Activated effector memory CD4-positive, alpha-beta T cell treated with anti-CD3 and anti-CD28 coated beads, Interleukin-2, amount 50 U/mL, for 16 hours (primary cell): ENCODE data around the gene PAN3.

ENCODE experiments used
- DNase-seq: peaks from one replicate; pipeline ENCODE4 v3.0.0-alpha.2; 2020

PAN3 gene

DNA sequence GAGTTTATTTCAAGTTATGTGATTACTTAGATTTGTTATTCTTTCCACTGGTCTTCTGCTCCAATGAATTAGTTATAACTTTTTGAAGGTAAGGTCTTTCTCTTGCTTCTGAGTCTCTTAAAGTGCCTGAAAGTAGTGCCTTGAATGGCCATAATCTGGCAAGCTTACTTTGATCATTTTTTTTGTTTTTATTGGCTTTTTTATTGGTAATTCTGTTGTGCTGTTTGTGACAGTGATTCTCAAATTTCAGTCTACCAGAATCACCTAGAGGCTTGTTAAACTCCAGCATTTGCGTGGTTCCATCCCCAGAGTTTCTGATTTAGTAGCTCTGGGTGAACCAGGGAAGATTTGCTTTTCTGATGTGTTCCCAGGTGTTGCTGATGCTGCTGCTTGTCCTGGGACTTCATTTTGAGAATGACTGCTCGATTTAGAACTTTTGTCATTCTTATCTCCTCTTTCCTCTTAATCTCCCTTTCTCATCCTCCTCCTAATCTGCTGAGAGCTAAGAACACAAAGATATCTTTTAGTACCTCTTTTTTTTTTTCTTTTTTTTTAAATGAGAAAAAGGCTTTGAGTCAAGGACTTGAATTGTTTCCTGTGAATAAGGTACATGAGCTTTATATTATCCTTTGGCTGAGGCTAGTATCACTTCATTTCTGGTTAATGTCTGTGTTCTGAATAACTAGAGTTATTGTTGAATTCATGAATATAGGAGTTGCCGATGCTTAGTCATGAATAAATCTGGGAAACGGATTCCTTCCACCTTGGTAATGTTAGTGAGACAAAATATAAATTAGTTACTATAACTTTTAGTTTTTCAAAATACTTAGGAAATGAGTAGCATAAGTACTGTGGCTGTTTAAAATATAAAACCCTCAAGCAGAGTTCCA lies 91.4 kb downstream of the PAN3 start:
- no peak for DNase-seq

DNA sequence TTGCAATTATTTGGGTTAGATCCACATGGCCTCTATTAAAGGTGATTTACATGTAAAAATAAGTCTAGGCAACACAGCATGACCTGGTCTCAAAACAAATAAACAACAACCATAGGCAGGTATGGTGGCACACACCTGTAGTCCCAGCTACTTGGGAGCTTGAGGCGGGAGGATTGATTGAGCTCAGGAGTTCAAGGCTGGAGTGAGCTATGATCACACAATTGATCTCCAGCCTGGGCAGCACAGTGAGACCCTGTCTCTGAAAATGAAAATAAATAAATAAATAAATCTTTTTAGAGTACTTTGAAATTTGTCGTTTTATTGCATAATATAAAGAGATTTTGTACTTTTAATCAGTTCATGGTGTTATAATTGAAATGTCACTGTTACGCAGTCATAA lies 93.3 kb downstream of the PAN3 start:
- DNase-seq: no peak

DNA sequence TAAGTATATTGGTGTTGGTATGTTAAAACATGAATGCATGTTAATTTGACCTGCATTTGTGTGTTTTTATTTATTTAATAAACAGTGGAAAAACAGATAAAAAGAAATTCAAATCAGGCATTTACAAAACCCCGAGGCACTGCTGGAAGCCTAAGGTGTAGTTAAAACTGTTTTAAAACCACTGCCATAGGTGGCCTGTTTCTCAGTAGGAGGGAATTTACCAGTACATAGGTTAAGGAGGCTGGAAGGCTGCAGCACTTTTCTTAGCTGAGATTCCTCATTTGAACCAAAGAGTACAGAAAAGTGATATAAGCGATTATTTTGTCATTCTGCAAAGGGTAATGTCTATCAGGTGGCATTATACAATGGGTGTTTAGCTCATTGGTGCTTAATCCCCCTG lies 99.6 kb downstream of the PAN3 start:
- DNase-seq: no peak

DNA sequence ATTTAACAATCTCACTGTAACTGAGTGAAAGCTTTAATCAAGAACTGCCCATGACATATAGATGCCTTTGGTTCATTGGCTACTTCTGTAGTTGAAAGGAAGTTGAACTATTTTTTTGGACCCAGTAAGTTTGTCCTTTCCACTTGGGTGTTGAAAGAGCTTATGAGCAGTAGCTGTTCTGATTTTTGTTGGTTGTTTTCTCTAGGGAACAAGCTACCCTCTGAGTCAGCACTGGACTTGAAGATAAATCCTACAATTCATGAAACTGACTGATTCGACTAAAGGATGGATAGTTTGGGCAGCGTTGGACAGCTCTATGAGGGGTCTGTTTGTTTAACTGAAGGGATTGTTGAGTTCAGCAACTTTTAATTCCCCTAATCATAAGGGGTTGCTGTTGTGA lies 101.0 kb downstream of the PAN3 start:
- no peak for DNase-seq

DNA sequence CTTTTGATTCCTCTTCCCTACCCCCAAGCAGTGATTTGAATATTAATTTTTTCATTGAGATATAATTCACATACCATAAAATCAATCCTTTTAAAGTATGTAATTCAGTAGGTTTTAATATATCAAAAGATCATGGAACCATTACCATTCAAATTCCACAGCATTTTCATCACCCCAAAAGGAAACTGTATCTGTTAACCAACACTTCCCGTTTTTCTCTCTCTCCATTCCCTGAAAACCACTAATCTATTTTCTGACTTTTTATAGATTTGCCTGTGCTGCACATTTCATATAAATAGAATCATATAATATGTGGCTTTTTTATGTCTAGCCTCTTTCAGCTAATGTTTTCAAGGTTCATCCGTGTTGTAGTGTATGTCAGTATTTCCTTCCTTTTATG lies 107.1 kb downstream of the PAN3 start:
- DNase-seq: no peak

DNA sequence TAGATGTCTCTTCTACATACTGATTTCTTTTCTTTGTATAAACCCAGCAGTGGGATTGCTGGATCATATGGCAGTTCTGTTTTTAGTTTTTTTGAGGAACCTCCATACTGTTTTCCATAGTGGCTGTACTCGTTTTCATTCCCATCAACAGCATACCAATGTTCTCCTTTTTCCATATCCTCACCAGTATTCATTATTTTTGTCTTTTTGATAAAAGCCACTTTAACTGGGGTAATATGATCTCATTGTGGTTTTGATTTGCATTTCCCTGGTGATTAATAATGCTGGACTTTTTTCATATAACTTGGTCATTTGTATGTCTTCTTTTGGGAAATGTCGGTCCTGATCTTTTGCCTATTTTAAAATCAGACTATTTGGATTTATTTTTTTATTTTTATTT lies 108.5 kb downstream of the PAN3 start:
- no peak for DNase-seq

DNA sequence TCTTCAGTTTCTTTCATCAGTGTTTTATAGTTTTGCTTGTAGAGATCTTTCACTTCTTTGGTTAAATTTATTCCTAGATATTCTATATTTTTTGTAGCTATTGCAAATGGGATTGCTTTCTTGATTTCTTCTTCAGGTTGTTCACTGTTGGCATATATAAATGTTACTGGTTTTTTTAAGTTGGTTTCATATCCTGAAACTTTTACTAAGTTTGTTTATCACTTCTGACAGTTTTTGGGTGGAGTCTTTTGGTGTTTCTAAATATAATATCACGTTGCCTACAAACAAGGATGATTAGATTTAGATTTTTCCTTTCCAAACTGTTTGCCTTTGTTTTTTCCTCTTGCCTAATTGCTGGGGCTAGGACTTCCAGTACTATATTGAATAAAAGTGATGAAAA lies 109.7 kb downstream of the PAN3 start:
- no peak for DNase-seq

DNA sequence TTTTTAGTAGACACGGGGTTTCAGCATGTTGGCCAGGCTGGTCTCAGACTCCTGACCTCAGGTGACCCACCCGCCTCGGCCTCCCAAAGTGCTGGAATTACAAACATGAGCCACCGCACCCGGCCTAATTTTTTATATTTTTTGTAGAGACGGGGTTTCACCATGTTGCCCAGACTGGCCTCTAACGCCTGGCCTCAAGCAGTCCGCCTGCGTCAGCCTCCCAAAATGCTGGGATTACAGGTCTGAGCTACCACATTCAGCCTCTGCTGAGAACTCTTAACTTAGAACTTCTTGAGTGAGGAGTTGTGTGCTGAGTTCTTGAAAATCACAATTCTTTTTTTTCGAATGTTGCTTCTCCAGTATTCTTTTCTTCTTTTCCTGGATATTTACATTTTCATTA lies 112.2 kb downstream of the PAN3 start:
- DNase-seq: no peak

DNA sequence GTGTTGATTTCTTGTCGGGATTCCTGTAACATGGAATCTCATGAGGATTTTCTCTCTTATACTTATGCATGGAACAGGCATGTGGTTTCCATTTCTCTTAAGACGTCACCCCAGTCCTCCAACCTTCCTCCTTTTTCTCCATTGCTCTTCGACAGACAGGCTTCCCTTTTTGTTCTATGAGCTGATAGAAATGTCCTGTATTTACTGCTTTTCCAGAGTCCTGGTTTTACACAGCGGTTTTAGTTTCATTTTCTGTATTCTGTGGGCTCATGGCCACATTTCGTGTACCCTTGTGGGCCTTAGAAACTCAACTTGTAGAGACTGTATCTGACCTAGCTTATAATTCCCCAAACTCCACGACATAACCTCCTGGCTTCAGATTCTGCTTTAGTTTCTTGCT lies 113.1 kb downstream of the PAN3 start:
- DNase-seq: no peak

DNA sequence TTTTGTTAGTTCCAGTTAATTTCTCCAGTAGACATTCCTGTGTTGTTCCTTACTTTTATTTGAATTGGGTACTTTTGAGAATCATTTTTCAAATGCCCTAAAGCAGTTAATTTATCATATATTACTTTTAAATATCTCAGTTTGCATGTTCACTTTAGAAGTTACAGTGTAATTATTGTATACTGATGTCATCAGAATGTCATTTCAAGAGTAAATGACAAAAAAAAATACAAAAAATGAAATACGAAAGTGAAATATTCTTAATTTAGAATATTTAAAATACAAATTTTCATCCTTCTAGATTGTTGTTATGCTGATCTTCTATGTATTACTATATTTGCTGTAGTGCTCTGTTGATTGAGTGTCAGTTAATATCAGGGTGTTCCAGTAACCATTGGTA lies 114.2 kb downstream of the PAN3 start:
- DNase-seq: no peak

DNA sequence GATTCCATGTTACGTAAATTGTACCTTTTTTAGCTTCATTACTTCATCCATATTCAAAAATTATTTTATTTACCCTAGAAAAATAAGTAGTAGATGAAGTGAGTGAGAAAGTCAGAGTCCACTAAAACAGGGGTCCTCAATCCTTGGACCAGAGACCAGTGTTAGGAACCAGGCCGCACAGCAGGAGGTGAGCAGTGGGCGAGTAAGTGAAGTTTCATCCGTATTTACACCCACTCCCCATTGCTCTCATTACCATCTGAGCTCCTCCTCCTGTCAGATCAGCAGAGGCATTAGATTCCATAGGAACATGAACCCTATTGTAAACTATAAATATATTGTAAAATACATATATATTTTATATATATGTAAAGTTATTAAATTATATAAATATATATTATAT lies 119.0 kb downstream of the PAN3 start:
- DNase-seq: no peak

DNA sequence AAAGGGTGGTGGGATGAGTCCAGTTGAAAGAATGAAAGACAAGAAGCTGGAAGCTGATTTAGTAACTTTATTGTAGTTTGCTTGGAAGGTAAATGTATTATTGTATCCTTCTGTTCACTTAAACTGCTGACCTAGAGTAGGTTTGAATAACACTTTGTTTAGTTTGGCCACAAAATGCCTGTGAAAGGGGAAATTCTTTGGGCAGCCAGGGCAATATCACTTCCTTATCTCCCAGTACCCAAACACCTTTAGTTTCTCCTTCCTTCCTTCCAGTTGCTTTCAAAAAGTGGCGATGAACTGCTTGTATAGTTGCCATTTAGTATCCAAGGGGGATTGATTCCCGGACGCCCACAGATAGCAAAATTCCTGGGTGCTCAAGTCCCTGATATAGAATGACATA lies 120.1 kb downstream of the PAN3 start:
- no peak for DNase-seq

DNA sequence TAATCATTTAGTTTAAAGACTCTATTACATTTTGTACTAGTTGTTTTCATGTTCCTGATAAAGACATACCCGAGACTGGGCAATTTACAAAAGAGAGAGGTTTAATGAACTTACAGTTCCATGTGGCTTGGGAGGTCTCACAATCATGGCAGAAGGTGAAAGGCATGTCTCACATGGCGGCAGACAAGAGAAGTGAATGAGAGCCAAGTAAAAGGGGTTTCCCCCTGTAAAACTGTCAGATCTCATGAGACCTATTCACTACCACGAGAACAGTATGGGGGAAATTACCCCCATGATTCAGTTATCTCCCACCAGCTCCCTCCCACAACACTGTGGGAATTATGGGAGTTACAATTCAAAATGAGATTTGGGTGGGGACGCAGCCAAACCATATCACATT lies 129.2 kb downstream of the PAN3 start:
- DNase-seq: no peak

DNA sequence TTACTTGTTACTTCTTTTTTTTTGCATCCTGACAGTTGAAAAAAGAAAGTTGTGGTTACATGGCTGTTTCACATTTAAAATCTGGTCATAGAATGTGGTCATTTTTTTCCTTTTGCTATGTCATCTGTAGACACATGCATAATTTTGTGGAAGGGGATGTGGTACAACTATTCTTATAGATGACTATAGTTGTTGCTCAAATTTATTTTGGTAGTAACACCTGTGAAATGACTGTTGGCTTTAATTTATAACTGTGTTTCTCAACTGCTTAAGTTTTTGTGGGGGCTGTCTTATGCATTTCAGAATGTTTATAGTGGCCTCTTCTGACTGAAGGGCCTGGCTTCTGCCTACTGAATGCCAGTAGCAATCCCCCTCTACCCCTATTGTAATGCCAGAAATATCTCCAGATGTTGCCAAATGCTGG lies 130.5 kb downstream of the PAN3 start:
- no peak for DNase-seq

DNA sequence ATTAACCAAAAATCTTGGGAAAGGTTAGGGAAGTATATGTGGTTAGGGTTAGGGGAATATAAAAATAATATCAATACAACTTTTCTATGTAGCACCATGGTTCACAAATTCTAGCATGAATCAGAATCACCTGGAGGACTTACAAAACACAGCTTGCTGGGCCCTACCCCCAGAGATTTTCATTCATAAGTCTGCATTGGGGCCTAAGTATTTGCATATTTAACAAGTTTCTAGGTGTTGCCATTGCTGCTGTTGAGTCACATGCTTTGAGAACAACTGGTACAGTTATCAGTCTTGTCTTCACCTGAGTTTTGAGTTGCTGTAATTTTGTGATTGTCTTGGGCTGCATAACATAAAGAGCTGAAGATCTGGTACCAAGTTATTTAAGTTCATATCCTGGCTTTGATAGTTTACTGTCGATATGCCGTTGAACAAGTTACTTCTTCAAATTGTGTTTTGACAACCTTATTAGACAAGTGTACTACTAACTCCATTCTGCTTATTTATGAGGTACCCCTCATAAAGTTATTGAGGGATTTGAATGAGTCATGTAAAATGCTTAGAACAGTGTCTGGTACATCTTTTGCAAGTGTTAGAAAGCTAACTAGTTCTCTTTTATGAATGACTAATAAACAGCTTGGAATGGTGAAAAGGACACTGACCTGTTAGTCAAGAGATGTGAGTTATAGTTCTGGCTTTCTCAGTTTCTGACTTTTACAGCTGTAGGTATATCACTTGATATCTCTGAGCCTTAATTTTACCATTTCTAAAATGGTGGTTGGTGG lies 132.9 kb downstream of the PAN3 start:
- DNase-seq: no peak

DNA sequence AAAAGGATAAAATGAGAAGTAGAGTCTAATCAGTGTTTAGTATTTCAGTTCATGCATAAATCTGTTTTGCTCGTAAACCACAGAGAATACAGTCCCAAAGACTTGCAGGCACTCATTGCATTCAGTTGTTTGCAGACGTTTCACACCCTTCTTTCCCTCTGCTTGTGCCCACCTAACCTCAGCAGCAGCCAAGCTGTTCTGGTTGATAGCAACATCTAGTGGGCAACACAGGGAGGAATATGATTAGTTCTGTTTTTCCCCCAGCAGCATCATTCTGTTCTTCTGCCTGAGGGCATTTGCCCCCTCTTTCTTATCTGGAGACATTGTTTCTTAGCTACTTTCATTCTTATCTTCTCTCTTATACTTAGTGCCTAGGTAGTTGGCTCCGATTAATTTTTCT lies 135.6 kb downstream of the PAN3 start:
- no peak for DNase-seq

DNA sequence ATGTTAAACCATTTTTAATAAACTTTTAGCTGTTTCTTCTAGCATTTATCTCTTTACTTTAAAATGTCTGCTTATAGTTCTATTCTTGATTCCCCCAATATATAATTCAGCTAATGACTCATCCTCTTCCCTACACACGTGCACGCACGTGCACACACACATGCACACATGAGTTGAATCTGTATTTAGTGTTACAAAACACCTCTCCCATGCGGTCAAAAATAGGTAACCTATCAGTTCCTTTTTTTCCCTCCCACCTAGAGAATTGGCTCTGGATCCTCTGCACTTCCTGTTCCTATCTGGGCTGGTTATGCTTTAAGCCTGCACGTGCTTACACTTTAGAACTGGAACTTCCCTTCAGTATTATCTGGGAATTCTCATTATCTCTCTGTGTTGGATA lies 144.1 kb downstream of the PAN3 start:
- DNase-seq: no peak

DNA sequence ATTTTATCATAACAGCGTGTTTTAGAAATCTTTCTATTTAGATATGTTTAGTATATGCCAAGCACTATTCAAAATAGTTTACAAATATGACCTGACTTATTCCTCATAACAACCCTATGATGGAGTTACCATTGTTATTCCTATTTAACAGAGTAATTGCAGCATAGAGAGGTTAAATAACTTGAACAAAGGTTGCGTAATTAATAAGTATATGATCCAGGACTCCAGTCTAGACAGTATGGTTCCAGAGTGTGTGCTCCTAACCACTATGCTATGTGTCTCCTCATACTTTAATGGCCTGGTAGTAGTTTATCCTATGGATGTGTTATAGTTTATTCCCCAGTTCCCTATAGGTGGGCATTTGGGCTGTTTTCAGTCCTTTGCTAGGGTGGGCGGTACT lies 145.3 kb downstream of the PAN3 start:
- no peak for DNase-seq

DNA sequence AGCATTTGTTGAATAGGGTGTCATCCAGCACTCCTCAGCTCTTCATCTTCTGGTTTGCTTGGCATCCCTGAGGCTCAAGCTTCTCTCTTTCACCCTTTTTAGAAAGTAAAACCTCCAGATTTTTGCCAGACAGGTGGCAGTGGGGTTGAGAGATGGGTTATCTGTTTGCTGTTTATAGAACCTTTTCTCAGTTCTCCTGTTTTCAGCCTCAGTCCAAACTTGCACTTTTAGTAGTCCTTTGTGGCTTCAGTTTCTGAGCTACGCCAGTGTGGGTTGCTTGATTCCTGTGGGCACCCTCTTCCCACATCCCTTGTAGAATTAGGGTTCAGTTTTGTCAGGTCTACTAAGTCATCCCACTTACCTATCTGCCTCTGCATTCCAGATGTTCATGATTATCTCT lies 147.9 kb downstream of the PAN3 start:
- DNase-seq: no peak

DNA sequence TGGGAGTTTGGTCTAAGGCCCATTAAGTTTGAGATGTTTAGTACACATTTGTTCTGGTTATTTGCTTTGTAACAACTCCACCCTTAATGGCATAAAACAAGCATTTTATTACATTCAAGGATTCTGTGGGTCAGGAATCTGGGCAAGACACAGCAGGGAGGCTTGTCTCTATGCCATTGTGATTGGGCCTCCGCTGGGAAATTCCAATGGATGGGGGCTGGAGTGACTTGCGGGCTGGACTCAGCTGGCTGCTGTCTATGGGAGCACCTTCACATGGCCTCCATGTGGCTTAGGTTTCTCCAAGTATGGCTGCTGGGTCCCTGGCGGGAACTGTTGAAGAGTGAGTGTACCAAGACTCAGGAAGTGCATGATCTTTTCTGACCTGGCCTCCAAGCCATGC lies 159.0 kb downstream of the PAN3 start:
- DNase-seq: no peak

DNA sequence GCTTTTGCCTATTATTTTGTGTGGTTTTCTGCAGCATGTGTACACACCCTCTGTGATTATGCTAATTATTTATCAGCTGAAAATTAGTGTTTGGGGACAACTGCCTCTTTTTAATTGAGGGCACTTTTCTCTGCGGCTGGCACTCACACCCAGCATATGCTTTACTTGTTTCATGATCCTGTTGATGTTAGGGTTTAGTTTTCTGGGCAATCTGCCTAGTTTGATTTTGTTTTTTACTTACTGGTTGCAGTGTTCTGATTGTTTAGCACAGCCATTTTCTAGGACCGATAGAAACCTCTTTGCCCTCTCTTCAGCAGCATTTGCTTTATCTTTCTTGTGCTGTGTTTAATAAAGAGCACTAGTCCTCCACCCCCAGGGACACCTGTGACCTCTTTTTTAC lies 161.6 kb downstream of the PAN3 start:
- DNase-seq: no peak

DNA sequence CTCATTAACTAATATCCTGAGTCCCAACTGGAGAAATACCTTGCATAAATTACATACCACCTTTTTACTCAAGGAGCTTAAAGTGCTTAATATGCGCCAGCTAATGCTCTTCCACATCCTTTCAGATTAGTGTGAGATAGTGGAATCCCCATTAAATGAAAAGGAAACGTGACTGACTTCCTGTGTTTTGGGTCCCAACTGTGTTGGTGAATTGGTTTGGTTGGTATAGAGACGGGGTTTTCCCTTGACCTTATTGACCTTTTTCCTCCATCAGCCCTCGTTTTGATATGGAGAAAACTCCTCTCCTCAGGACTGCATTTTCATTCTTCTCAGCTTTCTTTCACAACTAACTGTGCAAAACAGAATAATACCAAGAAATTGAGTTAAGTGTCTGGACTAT lies 163.5 kb downstream of the PAN3 start:
- no peak for DNase-seq

DNA sequence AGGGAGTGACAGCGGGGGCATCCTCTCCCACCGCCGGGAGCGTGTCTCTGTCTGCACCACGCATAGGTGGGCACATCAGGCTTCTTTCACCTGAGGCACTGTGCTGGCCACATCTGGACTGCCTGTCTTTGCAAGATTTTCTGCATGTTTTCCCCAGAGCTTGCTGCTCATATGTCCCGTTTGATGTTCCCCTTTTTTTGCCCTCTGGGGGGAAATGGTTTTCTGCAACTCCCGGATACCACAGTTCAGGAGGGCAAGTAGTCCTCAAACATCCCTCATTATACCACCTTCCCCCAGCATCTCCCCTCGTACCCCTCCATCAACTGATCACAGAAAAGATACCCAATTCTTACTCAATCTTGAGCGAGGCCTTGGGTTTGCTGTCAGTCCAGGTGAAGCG lies 168.0 kb downstream of the PAN3 start:
- DNase-seq: no peak

DNA sequence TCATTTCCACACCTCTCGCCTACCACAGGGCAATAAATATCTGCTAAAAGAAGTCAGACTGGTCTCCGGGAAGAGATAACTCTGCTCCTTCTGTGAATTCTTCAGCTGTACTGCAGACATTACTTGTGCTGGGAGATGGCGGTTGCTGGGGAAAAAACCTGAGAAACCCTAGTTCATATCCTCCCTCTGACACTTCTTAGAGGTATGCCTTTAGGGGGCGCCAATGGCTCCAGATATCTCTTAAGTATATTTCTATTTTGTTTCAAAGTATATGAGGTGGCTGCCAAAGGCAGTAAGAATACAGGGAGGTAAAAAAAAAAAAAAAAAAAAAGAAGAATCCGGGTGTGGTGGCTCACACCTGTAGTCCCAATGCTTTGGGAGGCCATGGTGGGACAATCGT lies 175.2 kb downstream of the PAN3 start:
- DNase-seq: no peak

DNA sequence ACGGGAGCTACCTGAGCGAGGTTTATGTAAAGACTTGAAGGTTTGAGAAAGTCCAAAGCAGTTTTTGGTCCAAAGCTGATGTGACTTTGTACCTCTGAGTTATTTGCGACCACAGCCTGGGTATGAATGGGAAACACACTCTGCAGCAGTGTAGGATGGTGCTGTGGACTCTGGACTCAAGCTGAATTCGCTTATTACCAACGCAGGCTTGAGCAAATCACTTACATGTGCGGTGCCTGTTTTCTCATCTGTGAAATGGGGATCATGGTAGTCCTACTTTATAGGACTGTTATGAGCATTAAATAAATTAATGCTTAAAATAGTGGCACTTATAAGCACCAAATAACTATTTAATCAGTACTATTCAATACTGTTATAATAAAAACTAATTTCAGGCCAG lies 176.5 kb downstream of the PAN3 start:
- no peak for DNase-seq
